Measurements from ENCODE around the gene MAN2A1. TPM values are rescaled to one million over a fixed set of nuclear protein-coding genes. Genes with fewer than 3 reads are reported as not detected.

The MAN2A1 gene
- total RNA-seq, 2 donors from 2014 or later, result 60.7 to 62.1 TPM

DNA sequence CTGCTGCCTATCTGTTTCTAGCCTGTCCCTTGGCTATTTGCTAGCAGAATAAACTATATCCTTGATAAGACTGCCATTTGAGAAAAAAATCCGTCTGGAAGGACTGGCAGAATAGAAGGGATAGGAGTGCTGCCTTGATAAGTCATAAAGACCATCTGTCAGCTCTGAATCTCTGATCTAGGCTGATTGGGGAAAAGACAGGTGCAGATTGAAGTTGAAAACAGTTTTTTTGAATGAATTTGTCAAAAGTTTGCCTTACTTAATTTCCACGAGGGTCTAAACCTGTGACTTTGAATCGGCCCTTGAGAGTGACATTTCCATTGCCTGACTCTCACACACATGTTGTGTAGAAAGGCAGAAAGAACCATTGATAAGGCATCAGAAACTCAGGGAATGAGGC lies 218.6 kb downstream of the MAN2A1 start:
- no peak overlapping the region for H3K9ac ChIP-seq (ENCODE audit: extremely low read depth, low read length, poor library complexity, severe bottlenecking)
- DNase-seq, result no peak
- Mint-ChIP-seq H3K27ac (no peak overlapping the region), H3K4me1 (no peaks in the 10 kb centered on the region), H3K27me3 (ENCODE audit: insufficient read depth) (peaks cover 21% of the 10 kb centered on the region), H3K9me3 (no peaks in the 10 kb centered on the region), H3K36me3 (ENCODE audit: low read depth) (no peaks in the 10 kb centered on the region), H3K4me3 (no peak overlapping the region)
- H3K4me3 ChIP-seq (ENCODE audit: low read length), result no peak overlapping the region
- no peak overlapping the region for H3K27ac ChIP-seq (ENCODE audit: low read depth, low read length)
- no peaks in the 10 kb centered on the region for H3K9me3 ChIP-seq (ENCODE audit: control insufficient read depth, low read length)
- TF ChIP-seq, protein P1, sequence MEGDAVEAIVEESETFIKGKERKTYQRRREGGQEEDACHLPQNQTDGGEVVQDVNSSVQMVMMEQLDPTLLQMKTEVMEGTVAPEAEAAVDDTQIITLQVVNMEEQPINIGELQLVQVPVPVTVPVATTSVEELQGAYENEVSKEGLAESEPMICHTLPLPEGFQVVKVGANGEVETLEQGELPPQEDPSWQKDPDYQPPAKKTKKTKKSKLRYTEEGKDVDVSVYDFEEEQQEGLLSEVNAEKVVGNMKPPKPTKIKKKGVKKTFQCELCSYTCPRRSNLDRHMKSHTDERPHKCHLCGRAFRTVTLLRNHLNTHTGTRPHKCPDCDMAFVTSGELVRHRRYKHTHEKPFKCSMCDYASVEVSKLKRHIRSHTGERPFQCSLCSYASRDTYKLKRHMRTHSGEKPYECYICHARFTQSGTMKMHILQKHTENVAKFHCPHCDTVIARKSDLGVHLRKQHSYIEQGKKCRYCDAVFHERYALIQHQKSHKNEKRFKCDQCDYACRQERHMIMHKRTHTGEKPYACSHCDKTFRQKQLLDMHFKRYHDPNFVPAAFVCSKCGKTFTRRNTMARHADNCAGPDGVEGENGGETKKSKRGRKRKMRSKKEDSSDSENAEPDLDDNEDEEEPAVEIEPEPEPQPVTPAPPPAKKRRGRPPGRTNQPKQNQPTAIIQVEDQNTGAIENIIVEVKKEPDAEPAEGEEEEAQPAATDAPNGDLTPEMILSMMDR (conservative IDR thresholded peaks at IDR 0.05), result no peak
- no peaks in the 10 kb centered on the region for H3K4me1 ChIP-seq (ENCODE audit: control insufficient read depth, insufficient read depth, low read length)
- WGBS, 2 experiments (ENCODE audit: insufficient coverage in 1 of 2, insufficient read length in 1 of 2), result 91 to 94% methylated on average over 3 of the region's 3 CpGs
- no peaks in the 10 kb centered on the region for H3K36me3 ChIP-seq (ENCODE audit: control insufficient read depth, insufficient read depth, low read length)
- H3K27me3 ChIP-seq (ENCODE audit: control insufficient read depth, insufficient read depth, low read length, poor library complexity, severe bottlenecking), result peaks cover 60% of the 10 kb centered on the region

DNA sequence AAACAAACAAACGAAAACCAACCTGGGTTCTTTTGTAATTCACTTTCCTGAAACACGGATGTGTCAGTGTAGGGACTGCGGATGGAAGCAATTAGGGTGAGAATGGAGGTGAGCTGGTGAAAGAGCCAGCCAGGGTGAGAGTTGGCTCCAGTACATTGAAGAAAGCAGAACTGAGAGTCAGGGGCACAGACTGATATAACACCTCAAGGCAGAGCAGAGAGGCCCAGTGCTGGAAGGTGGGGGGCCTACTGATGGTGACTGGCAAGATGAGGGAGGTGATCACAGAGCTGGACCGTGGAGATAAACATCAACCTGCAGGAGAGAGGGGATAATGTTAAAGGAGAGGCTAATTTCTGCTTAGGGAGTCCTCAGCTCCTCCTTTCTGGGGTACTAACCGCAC lies 221.1 kb downstream of the MAN2A1 start:
- no peaks in the 10 kb centered on the region for H3K4me1 Mint-ChIP-seq

DNA sequence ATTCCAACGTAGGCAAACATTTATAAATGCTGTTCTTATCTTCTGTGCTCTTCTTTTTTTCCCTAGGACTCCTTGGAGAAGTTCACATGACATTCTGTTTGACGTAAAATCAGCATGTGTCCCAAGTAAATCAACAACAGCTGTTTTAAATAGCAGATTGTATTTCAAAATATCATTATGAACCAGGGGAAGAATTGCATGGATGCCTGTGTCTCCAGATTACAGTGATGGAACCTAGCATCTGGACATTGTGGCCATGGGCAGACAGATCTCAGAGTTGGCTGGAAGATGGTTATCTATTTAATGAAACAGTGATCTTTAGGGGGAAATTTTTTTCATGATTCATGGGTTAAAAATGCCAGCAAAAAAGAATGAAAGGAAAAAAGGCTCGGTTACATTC lies 222.0 kb downstream of the MAN2A1 start:
- H3K27me3 Mint-ChIP-seq (ENCODE audit: insufficient read depth), result peaks cover 51% of the 10 kb centered on the region
- Histone ChIP-seq H3K9me3 (ENCODE audit: control insufficient read depth, low read length) (no peaks in the 10 kb centered on the region), H3K4me1 (ENCODE audit: control insufficient read depth, insufficient read depth, low read length) (no peaks in the 10 kb centered on the region), H3K36me3 (ENCODE audit: control insufficient read depth, insufficient read depth, low read length) (no peaks in the 10 kb centered on the region), H3K9ac (ENCODE audit: extremely low read depth, low read length, poor library complexity, severe bottlenecking) (no peak overlapping the region), H3K27ac (ENCODE audit: low read depth, low read length) (no peak overlapping the region), H3K4me3 (ENCODE audit: low read length) (no peak overlapping the region), H3K27me3 (ENCODE audit: control insufficient read depth, insufficient read depth, low read length, poor library complexity, severe bottlenecking) (peaks cover 86% of the 10 kb centered on the region)
- no peak overlapping the region for H3K27ac Mint-ChIP-seq
- no peaks in the 10 kb centered on the region for H3K36me3 Mint-ChIP-seq (ENCODE audit: low read depth)
- 75 to 86% methylated on average over 2 to 3 of the region's 3 CpGs for WGBS, 2 experiments (ENCODE audit: insufficient coverage in 1 of 2, insufficient read length in 1 of 2)
- H3K4me3 Mint-ChIP-seq, result no peak overlapping the region
- TF ChIP-seq, protein P1 (conservative IDR thresholded peaks at IDR 0.05), result no peak
- no peak for DNase-seq
- H3K9me3 Mint-ChIP-seq, result no peaks in the 10 kb centered on the region
- peaks cover 3% of the 10 kb centered on the region for H3K4me1 Mint-ChIP-seq

More for the DNA sequence above, 221.1 kb downstream of the MAN2A1 start:
- Histone ChIP-seq H3K27me3 (ENCODE audit: control insufficient read depth, insufficient read depth, low read length, poor library complexity, severe bottlenecking) (peaks cover 80% of the 10 kb centered on the region), H3K36me3 (ENCODE audit: control insufficient read depth, insufficient read depth, low read length) (no peaks in the 10 kb centered on the region), H3K9me3 (ENCODE audit: control insufficient read depth, low read length) (no peaks in the 10 kb centered on the region), H3K27ac (ENCODE audit: low read depth, low read length) (no peak overlapping the region), H3K4me1 (ENCODE audit: control insufficient read depth, insufficient read depth, low read length) (no peaks in the 10 kb centered on the region), H3K9ac (ENCODE audit: extremely low read depth, low read length, poor library complexity, severe bottlenecking) (no peak overlapping the region), H3K4me3 (ENCODE audit: low read length) (no peak overlapping the region)
- Mint-ChIP-seq H3K27me3 (ENCODE audit: insufficient read depth) (peaks cover 46% of the 10 kb centered on the region), H3K27ac (no peak overlapping the region), H3K9me3 (no peaks in the 10 kb centered on the region), H3K36me3 (ENCODE audit: low read depth) (no peaks in the 10 kb centered on the region), H3K4me3 (no peak overlapping the region)
- TF ChIP-seq, protein P1 (conservative IDR thresholded peaks at IDR 0.05), result no peak
- no peak for DNase-seq
- 76 to 79% methylated on average over 3 to 5 of the region's 5 CpGs for WGBS, 2 experiments (ENCODE audit: insufficient coverage in 1 of 2, insufficient read length in 1 of 2)
